Psoas muscle (tissue), 8 donors: ENCODE data around the gene ACKR3. TPM values are rescaled to one million over a fixed set of nuclear protein-coding genes. Genes with fewer than 3 reads are reported as not detected.

ENCODE experiments used
- ATAC-seq, 4 donors: fragments of 200-7000 bp; cut with Tn5 transposase; one replicate each; pipeline ENCODE4 v1.9.1; 2020; ENCODE audit warnings: moderate library complexity in 3 of 4, mild to moderate bottlenecking in 2 of 4
- DNase-seq, 2 donors: peaks; one replicate each; pipeline ENCODE4 v3.0.0-alpha.2; 2020
- H3K27ac ChIP-seq: fragments of 200-600 bp; one replicate; pipeline ENCODE4 v1.8.0; 2022
- H3K27me3 ChIP-seq, 3 donors: fragments of 200-600 bp in 1 of 3; one replicate each; pipeline versions ENCODE4 v1.6.1 to v1.8.0; 2013 to 2022; ENCODE audit warnings: low read length in 2 of 3, mild to moderate bottlenecking in 2 of 3, moderate library complexity in 1 of 3; ENCODE audit not compliant: insufficient read depth in 3 of 3
- H3K36me3 ChIP-seq, 2 donors: fragments of 200-600 bp in 1 of 2; one replicate each; pipeline versions ENCODE4 v1.6.1 to v1.8.0; 2013 to 2022; ENCODE audit warnings: low read depth in 1 of 2, mild to moderate bottlenecking in 1 of 2, moderate library complexity in 1 of 2; ENCODE audit not compliant: insufficient read depth in 1 of 2
- H3K4me1 ChIP-seq: fragments of 200-600 bp; one replicate; pipeline ENCODE4 v1.8.0; 2022
- H3K4me3 ChIP-seq: fragments of 200-600 bp; one replicate; pipeline ENCODE4 v1.8.0; 2022; ENCODE audit warnings: mild to moderate bottlenecking
- H3K9me3 ChIP-seq: fragments of 200-600 bp; one replicate; pipeline ENCODE4 v1.8.0; 2022
- WGBS, 3 donors: extraction: QIAGEN DNeasy Blood & Tissue Kit; methylation state at CpG; one replicate each; pipeline versions ENCODE4 v1.1.6 to v1.1.7; 2013; 5-methylcytosine and 5-hydroxymethylcytosine counted together
- intact Hi-C, 2 donors: fragments of 100-400 bp; cut with DNase I; formaldehyde crosslinking; loops; one replicate each; pipeline versions ENCODE4 v1.11.0 to v1.14.2; 2022
- polyA plus RNA-seq, 3 donors: library from polyadenylated mRNA; stranded (reverse); fragments of 200-250 nt; gene quantifications; one replicate each; pipeline ENCODE4 v1.2.3, GENCODE V29; 2013
- total RNA-seq, 4 donors: library from RNA; stranded (reverse); fragmentation: NEBNext Ultra II Directional in 2 of 4; extraction: Animal tissue kit (Norgen Biotek cat#: 25700) in 2 of 4; gene quantifications; one replicate each; pipeline versions ENCODE4 v1.2.1 to v1.2.4, GENCODE V29; 2021 to 2023
- TF ChIP-seq, protein P1 (sequence below): fragments of 200-600 bp; IDR thresholded peaks from one replicate; pipeline ENCODE4 v1.8.0; 2022; ENCODE audit warnings: antibody characterized with exemption
- donor health status: healthy with polysubstance abuse.
- donor health status: DM: no; HTN: no; CAD: no; lungs with moderate emphysema.
- donor health status: Bipolar disorder and iron deficiency.
- donor health status: healthy.
- donor health status: DM: yes; HTN: yes; CAD: no.
- donor health status: DM: no; HTN: no; CAD: no.
- donor health status: DM: no; HTN: no; CAD: no.
- donor health status: DM: yes; HTN: yes; CAD: no.

Gene ACKR3
- total and polyA plus RNA-seq, 7 donors: 7.8 to 25.3 (median 14.7) TPM

GRCh38 chr2:236622201-236622600 is 52.6 kb downstream of the ACKR3 start:
- 94 to 98% (median 97%) methylated on average over 6 of the region's 6 CpGs for WGBS, 3 donors
- no peaks in the 10 kb centered on the region for H3K9me3 ChIP-seq
- DNase-seq (peak in 1 of 2 donors; percentile 42), ATAC-seq (no peak)
- H3K36me3 ChIP-seq: no peaks in the 10 kb centered on the region
- H3K4me1 ChIP-seq: no peaks in the 10 kb centered on the region
- no peak overlapping the region for H3K4me3 ChIP-seq
- intact Hi-C loops: no loop called here
- H3K27me3 ChIP-seq: no peaks in the 10 kb centered on the region
- TF ChIP-seq, protein P1, sequence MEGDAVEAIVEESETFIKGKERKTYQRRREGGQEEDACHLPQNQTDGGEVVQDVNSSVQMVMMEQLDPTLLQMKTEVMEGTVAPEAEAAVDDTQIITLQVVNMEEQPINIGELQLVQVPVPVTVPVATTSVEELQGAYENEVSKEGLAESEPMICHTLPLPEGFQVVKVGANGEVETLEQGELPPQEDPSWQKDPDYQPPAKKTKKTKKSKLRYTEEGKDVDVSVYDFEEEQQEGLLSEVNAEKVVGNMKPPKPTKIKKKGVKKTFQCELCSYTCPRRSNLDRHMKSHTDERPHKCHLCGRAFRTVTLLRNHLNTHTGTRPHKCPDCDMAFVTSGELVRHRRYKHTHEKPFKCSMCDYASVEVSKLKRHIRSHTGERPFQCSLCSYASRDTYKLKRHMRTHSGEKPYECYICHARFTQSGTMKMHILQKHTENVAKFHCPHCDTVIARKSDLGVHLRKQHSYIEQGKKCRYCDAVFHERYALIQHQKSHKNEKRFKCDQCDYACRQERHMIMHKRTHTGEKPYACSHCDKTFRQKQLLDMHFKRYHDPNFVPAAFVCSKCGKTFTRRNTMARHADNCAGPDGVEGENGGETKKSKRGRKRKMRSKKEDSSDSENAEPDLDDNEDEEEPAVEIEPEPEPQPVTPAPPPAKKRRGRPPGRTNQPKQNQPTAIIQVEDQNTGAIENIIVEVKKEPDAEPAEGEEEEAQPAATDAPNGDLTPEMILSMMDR: no peak
- no peak overlapping the region for H3K27ac ChIP-seq

GRCh38 chr2:236622660-236623059 is 53.0 kb downstream of the ACKR3 start:
- WGBS, 3 donors: 83 to 90% (median 85%) methylated on average over 9 of the region's 9 CpGs
- Histone ChIP-seq H3K36me3 (no peaks in the 10 kb centered on the region), H3K9me3 (no peaks in the 10 kb centered on the region), H3K4me3 (no peak overlapping the region), H3K27ac (no peak overlapping the region), H3K27me3 (no peaks in the 10 kb centered on the region), H3K4me1 (no peaks in the 10 kb centered on the region)
- ATAC-seq (no peak), DNase-seq (peak in 1 of 2 donors; percentile 28)
- TF ChIP-seq, protein P1: no peak
- intact Hi-C loops: no loop called here

- Histone ChIP-seq H3K36me3 (no peaks in the 10 kb centered on the region), H3K27me3 (no peaks in the 10 kb centered on the region), H3K27ac (no peak overlapping the region), H3K4me3 (no peak overlapping the region), H3K9me3 (no peaks in the 10 kb centered on the region), H3K4me1 (no peaks in the 10 kb centered on the region)
- DNase-seq: no peak
- ATAC-seq: no peak
- WGBS, 3 donors: 92 to 94% (median 93%) methylated on average over 10 of the region's 10 CpGs
- intact Hi-C loops: no loop called here
- TF ChIP-seq, protein P1: no peak
Observed at GRCh38 chr2:236623816-236624215, 54.2 kb downstream of the ACKR3 start.

DNA sequence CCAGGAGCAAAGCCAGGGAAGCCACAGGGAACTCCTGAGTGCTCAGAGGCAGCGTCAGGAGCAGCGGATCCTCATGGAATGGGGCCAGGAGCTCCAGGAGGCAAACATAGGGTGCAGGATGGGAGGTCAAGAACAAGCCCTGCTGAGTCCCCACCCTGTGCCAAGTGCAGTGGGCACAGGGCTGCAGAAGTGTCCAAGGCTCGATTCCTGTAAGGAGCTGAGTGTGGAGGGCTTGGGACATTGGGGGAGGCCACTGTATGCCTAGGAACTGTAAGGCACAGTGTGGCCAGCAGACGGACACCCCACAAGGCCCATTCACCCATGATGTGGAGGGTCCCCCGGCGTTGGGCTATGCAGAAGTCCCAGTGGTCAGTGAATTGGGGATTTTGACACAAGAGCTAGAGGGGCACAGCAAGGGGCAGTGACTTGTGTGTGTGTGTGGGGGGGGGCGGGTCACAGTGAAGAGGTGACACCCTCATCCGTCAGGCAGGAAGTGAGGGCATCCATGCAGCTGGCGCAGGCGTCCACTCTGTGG is 55.6 kb downstream of the ACKR3 start:
- Histone ChIP-seq H3K27ac (no peak overlapping the region), H3K9me3 (no peaks in the 10 kb centered on the region), H3K4me3 (no peak overlapping the region), H3K27me3 (no peaks in the 10 kb centered on the region), H3K36me3 (no peaks in the 10 kb centered on the region), H3K4me1 (no peaks in the 10 kb centered on the region)
- TF ChIP-seq, protein P1: no peak
- 90 to 92% (median 92%) methylated on average over 10 of the region's 10 CpGs for WGBS, 3 donors
- ATAC-seq: no peak
- DNase-seq: peak in 1 of 2 donors; percentile 42
- intact Hi-C loops: no loop called here
